Activated CD4-positive, CD25-positive, alpha-beta regulatory T cell treated with anti-CD3 and anti-CD28 coated beads, Interleukin-2, amount 50 U/mL, for 16 hours (primary cell): ENCODE data around the gene NTN1.

Experiments
- DNase-seq: peaks from one replicate; pipeline ENCODE4 v3.0.0-alpha.2; 2020; ENCODE audit warnings: low read depth, low spot score

Gene NTN1

GRCh38 chr17:9006175-9006767 is 15.0 kb upstream of the NTN1 start:
- no peak for DNase-seq

GRCh38 chr17:9007052-9007714 is 14.1 kb upstream of the NTN1 start:
- no peak for DNase-seq

GRCh38 chr17:9009096-9009495 is 12.2 kb upstream of the NTN1 start:
- no peak for DNase-seq

- no peak for DNase-seq
Measured at GRCh38 chr17:9009737-9010136, 11.6 kb upstream of the NTN1 start.

- no peak for DNase-seq
Measured at GRCh38 chr17:9011001-9011400, 10.3 kb upstream of the NTN1 start.

GRCh38 chr17:9016941-9017552 is 4.3 kb upstream of the NTN1 start:
- DNase-seq, result no peak

- no peak for DNase-seq
Measured at GRCh38 chr17:9018726-9019125, 2.6 kb upstream of the NTN1 start.

- no peak for DNase-seq
Measured at GRCh38 chr17:9020096-9020823, 1.1 kb upstream of the NTN1 start.

GRCh38 chr17:9020824-9021157 is 519 bp upstream of the NTN1 start:
- no peak for DNase-seq

- DNase-seq, result no peak
Measured at GRCh38 chr17:9021992-9022572, 772 bp downstream of the NTN1 start.

- DNase-seq, result no peak
Measured at GRCh38 chr17:9022573-9023391, 1.5 kb downstream of the NTN1 start.

- no peak for DNase-seq
Measured at GRCh38 chr17:9023392-9024218, 2.3 kb downstream of the NTN1 start.

- DNase-seq, result no peak
Measured at GRCh38 chr17:9024497-9024896, 3.2 kb downstream of the NTN1 start.

GRCh38 chr17:9026741-9027140 is 5.4 kb downstream of the NTN1 start:
- DNase-seq, result no peak

GRCh38 chr17:9028202-9028987 is 7.1 kb downstream of the NTN1 start:
- no peak for DNase-seq

- no peak for DNase-seq
Measured at GRCh38 chr17:9028988-9029570, 7.8 kb downstream of the NTN1 start.

GRCh38 chr17:9032151-9032550 is 10.8 kb downstream of the NTN1 start:
- no peak for DNase-seq

GRCh38 chr17:9032583-9032982 is 11.3 kb downstream of the NTN1 start:
- no peak for DNase-seq

GRCh38 chr17:9035249-9035648 is 13.9 kb downstream of the NTN1 start:
- no peak for DNase-seq
